HepG2 (cell line): Measurements from ENCODE around the gene SETD7. TPM values are rescaled to one million over a fixed set of nuclear protein-coding genes. Genes with fewer than 3 reads are reported as not detected.

Experiments
- ATAC-seq: fragments of 200-7000 bp; cut with Tn5 transposase; 3 replicates; pipeline ENCODE4 v1.9.1; 2020; ENCODE audit warnings: mild to moderate bottlenecking, moderate library complexity
- BruUV-seq: library from RNA; stranded (reverse); fragments of 400-500 nt; replicated peaks from 2 replicates; lab custom pipeline; 2021; lab: Mats Ljungman, UMichigan
- CTCF ChIA-PET: fragments of 300-600 bp; formaldehyde crosslinking; extraction: SDS; loops from one replicate; lab custom pipeline; 2021; ENCODE audit warnings: low total read pairs, inconsistent platforms, low intra/inter-chr PET ratio; lab: Yijun Ruan, JAX
- POLR2A ChIA-PET: fragments of 350-600 bp; sonication (Branson Sonifier 250); formaldehyde crosslinking; loops from one replicate; lab custom pipeline; 2020; ENCODE audit warnings: antibody characterized with exemption, inconsistent platforms; lab: Yijun Ruan, JAX
- DNase-seq: peaks from one replicate; pipeline ENCODE4 v3.0.0-alpha.2; 2015; ENCODE audit warnings: low spot score
- FAIRE-seq: peaks from 3 replicates; lab custom pipeline; 2011; peaks lifted over from hg19 to GRCh38; lab: Jason Lieb, UNC
- H2AFZ ChIP-seq: one replicate; pipeline ENCODE4 v1.6.1; 2011; ENCODE audit warnings: low read length, inconsistent platforms
- H3K27ac ChIP-seq: fragments of 300-600 bp; 3 replicates; pipeline ENCODE4 v1.8.0; 2011; ENCODE audit warnings: mixed run types, mild to moderate bottlenecking, mixed read lengths, low read length, inconsistent platforms; ENCODE audit not compliant: insufficient read depth; ENCODE audit errors: extremely low read length
- H3K27me3 ChIP-seq, 2 experiments: fragments of 200-600 bp in 1 of 2; 2 replicates in 1 of 2; 3 replicates in 1 of 2; pipeline versions ENCODE4 v1.6.0 to v1.8.0; 2011; ENCODE audit warnings: low read length in 2 of 2, mild to moderate bottlenecking in 2 of 2, moderate library complexity in 2 of 2, inconsistent platforms in 1 of 2; ENCODE audit not compliant: insufficient read depth in 2 of 2, control insufficient read depth in 1 of 2
- H3K36me3 ChIP-seq, 2 experiments: fragments of 200-600 bp in 1 of 2; replicated peaks in 1 of 2; 2 replicates in 1 of 2; 3 replicates in 1 of 2; pipeline versions ENCODE4 v1.5.1 to v1.8.0; 2011; ENCODE audit warnings: low read length in 2 of 2, inconsistent platforms in 1 of 2; ENCODE audit not compliant: insufficient read depth in 2 of 2, control insufficient read depth in 1 of 2
- H3K4me1 ChIP-seq: 2 replicates; pipeline ENCODE4 v1.5.1; 2012; ENCODE audit warnings: low read length, inconsistent platforms; ENCODE audit not compliant: insufficient read depth
- H3K4me2 ChIP-seq: 2 replicates; pipeline ENCODE4 v1.6.0; 2011; ENCODE audit warnings: low read depth, low read length, inconsistent platforms
- H3K4me3 ChIP-seq, 3 experiments: fragments of 200-600 bp in 1 of 3; sonication (generic), shearing (Covaris generic) in 1 of 3; replicated peaks in 1 of 3; 2 replicates each; pipeline ENCODE4 v1.5.1; 2011 to 2016; ENCODE audit warnings: low read length in 3 of 3, inconsistent platforms in 2 of 3, low read depth in 2 of 3, mild to moderate bottlenecking in 2 of 3, control low read depth in 1 of 3, mixed read lengths in 1 of 3; ENCODE audit not compliant: insufficient read depth in 1 of 3
- H3K79me2 ChIP-seq: one replicate; pipeline ENCODE4 v1.6.1; 2011; ENCODE audit warnings: low read length, inconsistent platforms; ENCODE audit not compliant: insufficient read depth
- H3K9ac ChIP-seq: 2 replicates; pipeline ENCODE4 v1.6.0; 2011; ENCODE audit warnings: mild to moderate bottlenecking, low read depth, low read length, inconsistent platforms; ENCODE audit not compliant: insufficient read depth
- H3K9me3 ChIP-seq: 2 replicates; pipeline ENCODE4 v1.5.1; 2012; ENCODE audit warnings: mild to moderate bottlenecking, low read length
- H4K20me1 ChIP-seq: 2 replicates; pipeline ENCODE4 v1.6.0; 2011; ENCODE audit warnings: inconsistent platforms, mild to moderate bottlenecking, low read length, moderate library complexity; ENCODE audit not compliant: insufficient read depth
- ARID2 ChIP-seq: sonication (generic); formaldehyde crosslinking; IDR thresholded peaks from 2 replicates; pipeline ENCODE4 v1.8.1; 2022; ENCODE audit warnings: mild to moderate bottlenecking, missing genetic modification reagents, borderline replicate concordance
- DPF2 ChIP-seq: sonication (generic); formaldehyde crosslinking; IDR thresholded peaks from 2 replicates; pipeline ENCODE4 v1.4.0; 2020; ENCODE audit warnings: mild to moderate bottlenecking, low read depth, missing genetic modification reagents, borderline replicate concordance
- GATAD2A ChIP-seq: IDR thresholded peaks from 2 replicates; pipeline ENCODE4 v1.6.1; 2016
- KAT8 ChIP-seq: IDR thresholded peaks from 2 replicates; pipeline ENCODE4 v1.6.1; 2016; ENCODE audit warnings: missing genetic modification reagents, missing compliant biosample characterization
- MIXL1 ChIP-seq: IDR thresholded peaks from 2 replicates; pipeline ENCODE4 v1.6.1; 2016
- SALL1 ChIP-seq: sonication (generic); formaldehyde crosslinking; IDR thresholded peaks from 2 replicates; pipeline ENCODE4 v1.8.0; 2022; ENCODE audit warnings: mild to moderate bottlenecking, missing genetic modification reagents
- SP4 ChIP-seq: sonication (generic); formaldehyde crosslinking; IDR thresholded peaks from 2 replicates; pipeline ENCODE4 v1.8.1; 2023; ENCODE audit warnings: mild to moderate bottlenecking, missing genetic modification reagents
- ZNF382 ChIP-seq: sonication (generic); formaldehyde crosslinking; IDR thresholded peaks from 2 replicates; pipeline ENCODE4 v1.5.0; 2020; ENCODE audit warnings: missing genetic modification reagents, mild to moderate bottlenecking, borderline replicate concordance
- ZNF484 ChIP-seq: sonication (generic); formaldehyde crosslinking; IDR thresholded peaks from 2 replicates; pipeline ENCODE4 v1.5.1; 2020; ENCODE audit warnings: mild to moderate bottlenecking, low read depth, missing genetic modification reagents, borderline replicate concordance
- ZNF564 ChIP-seq: sonication (generic); formaldehyde crosslinking; IDR thresholded peaks from 2 replicates; pipeline ENCODE4 v1.8.1; 2023; ENCODE audit warnings: mild to moderate bottlenecking, missing genetic modification reagents
- ZNF674 ChIP-seq: sonication (generic); formaldehyde crosslinking; IDR thresholded peaks from 2 replicates; pipeline ENCODE4 v1.5.0; 2020; ENCODE audit warnings: low read depth, mild to moderate bottlenecking, missing genetic modification reagents
- ZSCAN30 ChIP-seq: sonication (generic); formaldehyde crosslinking; IDR thresholded peaks from 2 replicates; pipeline ENCODE4 v1.5.0; 2020; ENCODE audit warnings: mild to moderate bottlenecking, missing genetic modification reagents
- WGBS: methylation state at CpG from one replicate; pipeline ENCODE4 v1.1.6; 2017; ENCODE audit warnings: low lambda C conversion rate; 5-methylcytosine and 5-hydroxymethylcytosine counted together
- in situ Hi-C: cut with HindIII; loops from 2 replicates; pipeline ENCODE4 v1.10.0; 2017; ENCODE audit warnings: low pct_unique_long_range_greater_than_20kb; ENCODE audit not compliant: extremely low pct_ligation_motif_present
- intact Hi-C: fragments of 100-400 bp; cut with micrococcal nuclease; formaldehyde crosslinking; loops from one replicate; pipeline ENCODE4 v1.10.0; 2022; ENCODE audit not compliant: unreplicated experiment
- polyA plus RNA-seq, 8 experiments: library from polyadenylated mRNA; depleted of rRNA in 3 of 8; stranded (reverse) in 7 of 8; unstranded in 1 of 8; fragments of >200 nt; fragmentation: Illumina TruSeq in 4 of 8; extraction: Trizol in 4 of 8; gene quantifications; 2 replicates each; pipeline versions ENCODE4 v1.2.1 to v1.2.3, GENCODE V29; 2011 to 2016; ENCODE audit warnings: low read depth in 4 of 8, missing spikeins in 1 of 8, mixed read lengths in 1 of 8; ENCODE audit not compliant: insufficient read depth in 1 of 8
- total RNA-seq, 5 experiments: library from RNA; depleted of rRNA; stranded (reverse); fragments of >200 nt; fragmentation: Illumina TruSeq; extraction: Trizol; gene quantifications; 2 replicates each; pipeline ENCODE4 v1.2.3, GENCODE V29; 2016; ENCODE audit warnings: low read depth in 1 of 5
- TF ChIP-seq, protein P1 (sequence below), 2 experiments: fragments of 450-650 bp in 1 of 2; sonication (generic) in 1 of 2; formaldehyde crosslinking; IDR thresholded peaks; 2 replicates each; pipeline versions ENCODE4 v1.5.0 to v1.8.0; 2020 to 2022; ENCODE audit warnings: mild to moderate bottlenecking in 1 of 2, missing genetic modification reagents in 1 of 2

The SETD7 gene
- total and polyA plus RNA-seq, 2 of the 13 experiments (the other 11 are each of a cell fraction or from before 2014, with no cell fraction given), result 0.08 to 0.22 TPM

- TF ChIP-seq, protein P1, sequence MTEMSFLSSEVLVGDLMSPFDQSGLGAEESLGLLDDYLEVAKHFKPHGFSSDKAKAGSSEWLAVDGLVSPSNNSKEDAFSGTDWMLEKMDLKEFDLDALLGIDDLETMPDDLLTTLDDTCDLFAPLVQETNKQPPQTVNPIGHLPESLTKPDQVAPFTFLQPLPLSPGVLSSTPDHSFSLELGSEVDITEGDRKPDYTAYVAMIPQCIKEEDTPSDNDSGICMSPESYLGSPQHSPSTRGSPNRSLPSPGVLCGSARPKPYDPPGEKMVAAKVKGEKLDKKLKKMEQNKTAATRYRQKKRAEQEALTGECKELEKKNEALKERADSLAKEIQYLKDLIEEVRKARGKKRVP (CRISPR knock-in tag; IDR thresholded peaks at IDR 0.05), result 0 out of 4 replicates have a peak, but pooled peaks of 1 of the 2 experiments have one; percentile 26
- TF ChIP-seq ZNF564 (CRISPR knock-in tag), result no peak
- TF ChIP-seq SALL1, result peak; percentile 42; the same call in 1 of the 2 replicates
- peak; percentile 64 for TF ChIP-seq GATAD2A (CRISPR knock-in tag)
- no peak for TF ChIP-seq ZNF674 (CRISPR knock-in tag)
- peak; percentile 68; the same call in 1 of the 2 replicates for TF ChIP-seq MIXL1 (CRISPR knock-in tag)
These were observed 3.1 kb upstream of the SETD7 start (continued) for GRCh38 chr4:139559089-139559479.

DNA sequence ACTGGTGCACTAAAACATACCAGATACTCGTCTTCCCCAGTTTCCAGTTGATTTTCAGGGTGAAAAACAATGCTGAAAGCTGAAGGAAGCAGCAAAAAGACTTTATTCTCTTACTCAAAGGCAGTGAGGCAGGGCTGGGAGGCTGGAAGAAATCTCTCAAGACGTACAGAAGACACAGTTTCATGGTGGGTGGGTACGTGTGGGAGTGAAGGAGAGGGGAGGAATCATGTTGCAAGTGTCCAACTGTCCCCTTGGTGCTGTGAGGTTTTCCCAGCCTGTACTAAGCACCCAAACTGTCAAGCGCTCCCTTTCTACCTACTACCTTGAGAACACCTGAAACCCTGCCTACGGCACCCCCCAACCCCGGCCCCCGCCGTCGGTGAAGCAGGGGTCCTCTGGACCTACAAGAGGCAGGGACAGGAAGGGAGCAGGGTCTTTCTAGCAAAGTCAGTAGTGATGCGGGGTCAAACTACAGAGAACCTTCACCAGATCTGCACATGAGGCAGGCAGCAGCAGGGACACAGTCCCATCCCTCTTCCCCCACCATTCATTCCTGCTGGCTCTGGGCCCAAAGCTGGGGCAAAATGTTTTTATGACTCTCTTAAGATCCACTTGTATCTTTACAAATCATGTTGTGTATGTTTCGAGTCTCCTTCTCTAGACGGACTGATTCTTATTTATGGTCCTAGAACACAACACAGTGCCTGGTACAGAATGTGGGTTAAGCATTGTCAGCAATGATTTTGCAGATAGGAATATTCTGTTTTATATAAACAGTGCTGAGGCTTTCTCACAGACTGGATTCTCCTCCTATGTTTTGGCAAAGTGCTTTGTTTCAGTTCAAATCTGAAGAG lies 2.4 kb upstream of the SETD7 start:
- intact Hi-C loops, result no loop called here
- TF ChIP-seq ZNF382 (CRISPR knock-in tag) (no peak), ZSCAN30 (CRISPR knock-in tag) (no peak), ARID2 (no peak), DPF2 (no peak), SP4 (CRISPR knock-in tag) (no peak), KAT8 (CRISPR knock-in tag) (no peak), ZNF484 (CRISPR knock-in tag) (no peak)
- TF ChIP-seq, all 625 proteins: peak for 0
- H3K9ac ChIP-seq, result no peak overlapping the region
- no peaks in the 10 kb centered on the region for H3K79me2 ChIP-seq
- no TSS peak for BruUV-seq
- H4K20me1 ChIP-seq, result no peaks in the 10 kb centered on the region; the same call in 1 of the 2 replicates
- no peak overlapping the region for H3K4me3 ChIP-seq
- peaks cover 40% of the 10 kb centered on the region for H3K4me1 ChIP-seq
- no peaks in the 10 kb centered on the region for H3K36me3 ChIP-seq
- WGBS, result 65% methylated on average over 12 of the region's 12 CpGs
- H3K9me3 ChIP-seq, result no peaks in the 10 kb centered on the region
- no peak overlapping the region for H2AFZ ChIP-seq
- peaks cover 6 to 71% of the 10 kb centered on the region in 2 experiments for H3K27me3 ChIP-seq
- in situ Hi-C loops, result no loop called here
- ATAC-seq (no peak), DNase-seq (no peak), FAIRE-seq (no peak)
- no peak overlapping the region for H3K4me2 ChIP-seq
- no peak overlapping the region for H3K27ac ChIP-seq
- ChIA-PET CTCF (no interaction called here), POLR2A (no interaction called here)
